ENCODE data around the gene STK32B. TPM values are rescaled to one million over a fixed set of nuclear protein-coding genes. Genes with fewer than 3 reads are reported as not detected.

STK32B gene
- total and polyA plus RNA-seq, 2 of the 4 experiments (the other 2 are of a cell fraction) = 5.5 to 6.3 TPM

DNA sequence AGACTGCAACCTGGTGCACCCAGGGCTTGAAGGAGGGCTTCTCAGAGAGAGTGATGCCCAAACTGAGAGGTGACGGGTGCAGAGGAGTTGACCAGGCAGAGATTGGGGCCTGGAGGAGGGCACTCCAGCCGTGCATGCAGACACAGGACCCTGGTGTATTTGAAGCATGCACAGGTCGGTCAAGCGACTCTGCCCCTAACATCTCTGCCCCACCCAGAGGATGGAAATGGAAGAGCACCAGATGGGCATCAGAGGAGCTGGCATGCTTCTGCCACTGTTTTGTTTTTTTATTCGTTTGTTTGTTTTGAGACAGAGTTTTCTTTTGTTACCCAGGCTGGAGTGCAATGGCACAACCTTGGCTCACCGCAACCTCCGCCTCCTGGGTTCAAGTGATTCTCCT is 336.2 kb downstream of the STK32B start:
- no peak overlapping the region for H4K8ac ChIP-seq (ENCODE audit: low read depth in 2 of 2, low read length in 2 of 2)
- H2BK120ac ChIP-seq (ENCODE audit: low read depth, low read length) = no peak overlapping the region
- in situ Hi-C loops (cut with MboI; ENCODE audit: low sequenced_read_pairs) (no loop called here), intact Hi-C loops (cut with micrococcal nuclease) (loop anchor here (10.0 kb wide), 1 partner anchor 437 kb away; no protein-coding TSS in a partner anchor), dilution Hi-C loops (cut with HindIII; ENCODE audit: low sequenced_read_pairs, unreplicated experiment) (no loop called here)
- H3K56ac ChIP-seq (ENCODE audit: extremely low read depth, insufficient read depth, low read length) = no peak overlapping the region
- no peak overlapping the region; the same call in 1 of the 2 replicates for H3K4ac ChIP-seq (ENCODE audit: low read depth, low read length)
- H3K23ac ChIP-seq (ENCODE audit: low read depth, low read length) = no peak overlapping the region
- BruUV-seq (replicated peaks) = no TSS peak
- H4K5ac ChIP-seq (ENCODE audit: low read depth, low read length) = no peak overlapping the region
- H2BK5ac ChIP-seq (ENCODE audit: low read depth, low read length, poor library complexity, severe bottlenecking) = no peak overlapping the region
- 0 out of 2 replicates have a peak overlapping the region, but pooled peaks have one; percentile 20 for H2AK5ac ChIP-seq (ENCODE audit: low read depth, low read length)
- no peak overlapping the region for H2AK9ac ChIP-seq (replicated peaks; ENCODE audit: low read depth, low read length, poor library complexity)
- H3K9me1 ChIP-seq (ENCODE audit: insufficient read depth, low read length) = peaks cover 16% of the 10 kb centered on the region
- H3K27ac ChIP-seq (ENCODE audit: insufficient read depth, low read length) = no peak overlapping the region
- no peaks in the 10 kb centered on the region for H3K27me3 ChIP-seq (ENCODE audit: control insufficient read depth, insufficient read depth, low read length)
- no peaks in the 10 kb centered on the region for H4K20me1 ChIP-seq (ENCODE audit: insufficient read depth, low read length)
- DNase-seq (no peak), ATAC-seq (ENCODE audit: low read depth) (no peak)
- no peaks in the 10 kb centered on the region; the same call in 1 of the 2 replicates for H3K36me3 ChIP-seq (ENCODE audit: control insufficient read depth, insufficient read depth, low read length)
- no peak overlapping the region for H3K9ac ChIP-seq (ENCODE audit: low read depth, low read length)
- peaks cover 15% of the 10 kb centered on the region for H3K4me1 ChIP-seq (ENCODE audit: control insufficient read depth, insufficient read depth, low read length)
- no peak overlapping the region for H2BK15ac ChIP-seq (ENCODE audit: low read depth, low read length)
- WGBS, 2 experiments (ENCODE audit: extremely low coverage in 2 of 2, insufficient read length in 1 of 2) = 50% methylated on average over 2 of the region's 7 CpGs; no CpG with 5 or more reads in 1 of the 2 experiments
- H3K4me3 ChIP-seq (ENCODE audit: insufficient read depth, low read depth, low read length) = no peak overlapping the region
- no peak overlapping the region for H3K4me2 ChIP-seq (ENCODE audit: low read depth, low read length)
- H3K18ac ChIP-seq (ENCODE audit: low read depth, low read length) = no peak overlapping the region
- peaks cover 0 to 14% of the 10 kb centered on the region in 2 experiments; a peak in 2 of 4 replicates for H3K79me1 ChIP-seq (ENCODE audit: low read depth in 1 of 2, low read length in 2 of 2)
- H3K9me3 ChIP-seq (ENCODE audit: control insufficient read depth, insufficient read depth, low read length) = peaks cover 2% of the 10 kb centered on the region; the same call in 1 of the 2 replicates
- H2BK20ac ChIP-seq (ENCODE audit: low read depth, low read length) = no peak overlapping the region
- TF ChIP-seq CEBPB (IDR thresholded peaks at IDR 0.05; ENCODE audit: low read depth, low read length) (no peak), NFE2L2 (IDR thresholded peaks at IDR 0.05; ENCODE audit: low read depth, low read length) (no peak), CHD1 (IDR thresholded peaks at IDR 0.05; ENCODE audit: low read depth, low read length) (no peak), ELK1 (IDR thresholded peaks at IDR 0.05; ENCODE audit: borderline replicate concordance, low read depth, low read length) (no peak), MAZ (IDR thresholded peaks at IDR 0.05; ENCODE audit: borderline replicate concordance, low read depth, low read length) (no peak), RAD21 (IDR thresholded peaks at IDR 0.05; ENCODE audit: low read length) (no peak), BHLHE40 (IDR thresholded peaks at IDR 0.05; ENCODE audit: low read depth, low read length) (no peak), MXI1 (IDR thresholded peaks at IDR 0.05; ENCODE audit: borderline replicate concordance, low read depth, low read length) (no peak), SMC3 (IDR thresholded peaks at IDR 0.05; ENCODE audit: low read depth, low read length) (no peak), CTCF (conservative IDR thresholded peaks at IDR 0.05; ENCODE audit: low read depth, low read length) (no peak), RFX5 (IDR thresholded peaks at IDR 0.05; ENCODE audit: low read depth, low read length) (no peak), MAFK (IDR thresholded peaks at IDR 0.05; ENCODE audit: low read depth, low read length) (no peak), RCOR1 (IDR thresholded peaks at IDR 0.05; ENCODE audit: insufficient replicate concordance, low read length) (no peak), FOS (IDR thresholded peaks at IDR 0.05; ENCODE audit: low read depth, low read length) (no peak), POLR2A (IDR thresholded peaks at IDR 0.05; ENCODE audit: low read depth, low read length) (no peak)
- TF ChIP-seq, protein P1, sequence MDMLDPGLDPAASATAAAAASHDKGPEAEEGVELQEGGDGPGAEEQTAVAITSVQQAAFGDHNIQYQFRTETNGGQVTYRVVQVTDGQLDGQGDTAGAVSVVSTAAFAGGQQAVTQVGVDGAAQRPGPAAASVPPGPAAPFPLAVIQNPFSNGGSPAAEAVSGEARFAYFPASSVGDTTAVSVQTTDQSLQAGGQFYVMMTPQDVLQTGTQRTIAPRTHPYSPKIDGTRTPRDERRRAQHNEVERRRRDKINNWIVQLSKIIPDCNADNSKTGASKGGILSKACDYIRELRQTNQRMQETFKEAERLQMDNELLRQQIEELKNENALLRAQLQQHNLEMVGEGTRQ (IDR thresholded peaks at IDR 0.05; ENCODE audit: low read depth, low read length) = no peak
- ChIA-PET POLR2A (ENCODE audit: unreplicated experiment) (no interaction called here), CTCF (no interaction called here)
- H4K91ac ChIP-seq (ENCODE audit: insufficient read depth, low read depth, low read length) = no peak overlapping the region
- no peak overlapping the region for H3K14ac ChIP-seq (replicated peaks; ENCODE audit: low read depth, low read length)
- H2AFZ ChIP-seq (replicated peaks; ENCODE audit: low read length, poor library complexity) = no peak overlapping the region
